ENCODE measurements around the gene CCNI.

GRCh38 chr4:76998251-76998901 lies 77.4 kb downstream of the CCNI start:
- TF ChIP-seq POLR2A (IDR thresholded peaks at IDR 0.05; ENCODE audit: low read length) (no peak), GATA1 (IDR thresholded peaks at IDR 0.05; ENCODE audit: low read depth, low read length) (no peak)

All from erythroblast (primary cell).